IPS DF 4.7 (cell line): ENCODE data around the gene KDM4E.

ENCODE experiments used
- DNase-seq: peaks from one replicate; pipeline ENCODE4 v3.0.0-alpha.2; 2013; ENCODE audit warnings: low spot score; ENCODE audit errors: extremely low read depth

Gene KDM4E

GRCh38 chr11:95050595-95051202 is 25.6 kb downstream of the KDM4E start:
- DNase-seq, result no peak

- no peak for DNase-seq
Observed at GRCh38 chr11:95054356-95054755, 29.3 kb downstream of the KDM4E start.

GRCh38 chr11:95055283-95055897 is 30.3 kb downstream of the KDM4E start:
- no peak for DNase-seq

GRCh38 chr11:95057959-95058358 is 32.9 kb downstream of the KDM4E start:
- DNase-seq, result no peak

- DNase-seq, result no peak
Observed at GRCh38 chr11:95058621-95059020, 33.6 kb downstream of the KDM4E start.

- DNase-seq, result no peak
Observed at GRCh38 chr11:95059046-95059445, 34.0 kb downstream of the KDM4E start.

- no peak for DNase-seq
Observed at GRCh38 chr11:95065336-95065735, 40.3 kb downstream of the KDM4E start.

GRCh38 chr11:95066716-95067038 is 41.6 kb downstream of the KDM4E start, which contains the start of gene SRSF8:
Gene SRSF8, plus strand, starts transcription at chr11:95066919. Its CDS starts 308 bp downstream, at chr11:95067227.
- no peak for DNase-seq

- DNase-seq, result no peak
Observed at GRCh38 chr11:95067039-95067840, 42.2 kb downstream of the KDM4E start.

- DNase-seq, result no peak
Observed at GRCh38 chr11:95067841-95068219, 42.8 kb downstream of the KDM4E start.

- DNase-seq, result no peak
Observed at GRCh38 chr11:95068549-95068948, 43.5 kb downstream of the KDM4E start.

GRCh38 chr11:95070471-95070870 is 45.4 kb downstream of the KDM4E start:
- no peak for DNase-seq

- no peak for DNase-seq
Observed at GRCh38 chr11:95072948-95073347, 47.9 kb downstream of the KDM4E start.

- no peak for DNase-seq
Observed at GRCh38 chr11:95074792-95075563, 49.9 kb downstream of the KDM4E start.

- DNase-seq, result no peak
Observed at GRCh38 chr11:95076416-95076815, 51.4 kb downstream of the KDM4E start.

- no peak for DNase-seq
Observed at GRCh38 chr11:95076981-95077380, 51.9 kb downstream of the KDM4E start.
